AG04450 (cell line): ENCODE results near the gene NINJ1. TPM values are rescaled to one million over a fixed set of nuclear protein-coding genes. Genes with fewer than 3 reads are reported as not detected.
A peak's percentile ranks its signal among the peaks of the same experiment; 100 is the strongest.

ENCODE experiments used
- CTCF ChIA-PET: fragments of 300-600, 350-600 bp; formaldehyde crosslinking; extraction: SDS; loops from one replicate; lab custom pipeline; 2022; ENCODE audit warnings: antibody characterized with exemption, inconsistent platforms; lab: Charles Lee
- POLR2A ChIA-PET: fragments of 350-600 bp; formaldehyde crosslinking; extraction: SDS; loops from one replicate; lab custom pipeline; 2021; ENCODE audit warnings: antibody characterized with exemption, inconsistent platforms; lab: Yijun Ruan, JAX
- DNase-seq: peaks from one replicate; pipeline ENCODE4 v3.0.0-alpha.2; 2011; ENCODE audit warnings: low read depth, low spot score
- H3K27ac ChIP-seq: one replicate; pipeline ENCODE4 v1.5.1; 2012; ENCODE audit warnings: low read depth, low read length, control low read depth
- H3K27me3 ChIP-seq: one replicate; pipeline ENCODE4 v1.6.0; 2012; ENCODE audit warnings: low read length; ENCODE audit not compliant: control insufficient read depth, insufficient read depth
- H3K4me3 ChIP-seq: 2 replicates; pipeline ENCODE4 v1.5.1; 2011; ENCODE audit warnings: mild to moderate bottlenecking, low read depth, low read length, control low read depth
- H3K9me3 ChIP-seq: 2 replicates; pipeline ENCODE4 v1.5.1; 2012; ENCODE audit warnings: low read length; ENCODE audit not compliant: control insufficient read depth, insufficient read depth
- polyA plus RNA-seq: library from polyadenylated mRNA; depleted of rRNA; stranded (reverse); fragments of >200 nt; gene quantifications from 2 replicates; pipeline ENCODE4 v1.2.3, GENCODE V29; 2011
- TF ChIP-seq, protein P1 (sequence below): IDR thresholded peaks from 2 replicates; pipeline ENCODE4 v1.5.1; 2011; ENCODE audit warnings: low read depth, low read length, control low read depth, inconsistent platforms

NINJ1 gene
- polyA plus RNA-seq, 1 experiment, result 26.8 TPM

DNA sequence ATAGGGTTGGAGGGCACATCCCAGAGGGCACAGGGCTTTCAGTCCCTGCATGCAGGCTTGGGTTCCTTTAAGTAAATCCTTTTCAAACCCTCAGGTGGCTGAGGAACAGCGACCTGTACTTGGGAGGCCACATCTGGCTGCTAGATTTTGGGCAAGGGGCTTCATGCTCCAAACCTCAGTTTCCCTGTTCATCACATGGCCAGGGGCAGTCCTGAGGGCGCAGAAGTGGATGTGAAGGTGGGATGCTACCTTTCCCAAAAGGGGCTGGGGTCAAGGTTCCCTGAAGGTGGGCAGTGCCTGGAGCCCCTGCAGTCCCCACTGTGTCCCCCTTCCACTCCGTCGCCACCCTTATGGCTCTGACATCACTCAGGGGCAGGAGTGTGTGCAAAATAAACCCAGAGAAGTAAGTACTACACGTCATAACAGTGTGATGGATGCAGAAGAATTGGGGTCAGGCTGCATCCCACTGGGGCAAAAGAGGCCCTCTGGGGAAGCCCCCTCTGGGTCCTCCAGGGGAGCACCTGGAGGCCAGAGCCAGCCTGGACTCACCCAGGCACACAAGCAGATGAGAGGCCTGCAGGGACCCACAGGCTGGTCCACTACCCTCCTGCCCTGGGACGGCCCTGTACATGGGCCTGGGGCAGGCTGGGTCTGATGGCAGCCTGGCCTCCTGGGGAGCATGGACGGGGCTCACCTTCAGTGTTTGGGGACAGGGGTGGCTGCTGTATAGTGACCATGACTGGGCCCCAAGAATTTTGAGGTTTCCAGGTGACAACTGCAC lies 40.0 kb downstream of the NINJ1 start:
- Histone ChIP-seq H3K27ac (no peak overlapping the region), H3K4me3 (no peak overlapping the region), H3K9me3 (peaks cover 39% of the 10 kb centered on the region), H3K27me3 (no peaks in the 10 kb centered on the region)
- TF ChIP-seq, protein P1, sequence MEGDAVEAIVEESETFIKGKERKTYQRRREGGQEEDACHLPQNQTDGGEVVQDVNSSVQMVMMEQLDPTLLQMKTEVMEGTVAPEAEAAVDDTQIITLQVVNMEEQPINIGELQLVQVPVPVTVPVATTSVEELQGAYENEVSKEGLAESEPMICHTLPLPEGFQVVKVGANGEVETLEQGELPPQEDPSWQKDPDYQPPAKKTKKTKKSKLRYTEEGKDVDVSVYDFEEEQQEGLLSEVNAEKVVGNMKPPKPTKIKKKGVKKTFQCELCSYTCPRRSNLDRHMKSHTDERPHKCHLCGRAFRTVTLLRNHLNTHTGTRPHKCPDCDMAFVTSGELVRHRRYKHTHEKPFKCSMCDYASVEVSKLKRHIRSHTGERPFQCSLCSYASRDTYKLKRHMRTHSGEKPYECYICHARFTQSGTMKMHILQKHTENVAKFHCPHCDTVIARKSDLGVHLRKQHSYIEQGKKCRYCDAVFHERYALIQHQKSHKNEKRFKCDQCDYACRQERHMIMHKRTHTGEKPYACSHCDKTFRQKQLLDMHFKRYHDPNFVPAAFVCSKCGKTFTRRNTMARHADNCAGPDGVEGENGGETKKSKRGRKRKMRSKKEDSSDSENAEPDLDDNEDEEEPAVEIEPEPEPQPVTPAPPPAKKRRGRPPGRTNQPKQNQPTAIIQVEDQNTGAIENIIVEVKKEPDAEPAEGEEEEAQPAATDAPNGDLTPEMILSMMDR, result no peak
- ChIA-PET POLR2A (no interaction called here), CTCF (no interaction called here)
- no peak for DNase-seq

DNA sequence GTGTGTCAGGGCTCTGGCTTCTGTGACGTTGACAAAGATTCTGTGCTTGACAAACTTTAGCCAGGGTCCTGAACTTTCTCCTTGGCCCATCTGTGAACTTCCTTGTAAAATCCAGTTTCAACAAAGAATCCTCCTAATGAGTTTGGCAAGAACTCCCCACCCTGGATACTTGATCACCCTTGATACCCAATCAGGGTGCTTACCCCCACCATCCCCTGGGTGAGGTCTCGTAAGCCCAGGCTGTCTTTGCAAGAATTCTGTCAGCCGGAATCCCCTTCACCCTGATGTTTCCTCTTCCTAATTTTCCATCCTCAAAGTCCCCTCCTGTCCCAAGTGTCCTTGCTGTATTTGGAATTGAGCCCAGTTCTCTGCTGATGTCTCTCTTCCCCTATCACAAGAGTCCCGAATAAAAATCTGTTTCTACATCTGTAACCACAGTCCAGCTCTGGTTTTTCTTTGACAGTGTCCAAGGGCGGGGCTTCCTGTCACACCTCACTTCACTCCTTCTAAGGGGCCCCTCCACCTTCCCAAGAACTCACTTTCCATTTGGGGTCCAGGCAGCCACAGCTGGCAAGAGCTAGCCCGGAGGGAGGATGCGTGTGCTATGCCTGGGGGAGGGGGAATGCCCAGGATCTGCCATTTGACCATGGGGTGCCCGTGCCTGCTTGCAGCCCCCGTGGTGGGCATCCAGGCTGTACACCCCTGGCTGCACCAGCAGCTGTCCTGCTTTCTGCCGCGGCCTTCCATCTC lies 40.7 kb downstream of the NINJ1 start:
- TF ChIP-seq, protein P1, result no peak
- DNase-seq, result no peak
- no peak overlapping the region for H3K27ac ChIP-seq
- ChIA-PET POLR2A (no interaction called here), CTCF (no interaction called here)
- H3K27me3 ChIP-seq, result no peaks in the 10 kb centered on the region
- no peak overlapping the region for H3K4me3 ChIP-seq
- peaks cover 46% of the 10 kb centered on the region for H3K9me3 ChIP-seq

DNA sequence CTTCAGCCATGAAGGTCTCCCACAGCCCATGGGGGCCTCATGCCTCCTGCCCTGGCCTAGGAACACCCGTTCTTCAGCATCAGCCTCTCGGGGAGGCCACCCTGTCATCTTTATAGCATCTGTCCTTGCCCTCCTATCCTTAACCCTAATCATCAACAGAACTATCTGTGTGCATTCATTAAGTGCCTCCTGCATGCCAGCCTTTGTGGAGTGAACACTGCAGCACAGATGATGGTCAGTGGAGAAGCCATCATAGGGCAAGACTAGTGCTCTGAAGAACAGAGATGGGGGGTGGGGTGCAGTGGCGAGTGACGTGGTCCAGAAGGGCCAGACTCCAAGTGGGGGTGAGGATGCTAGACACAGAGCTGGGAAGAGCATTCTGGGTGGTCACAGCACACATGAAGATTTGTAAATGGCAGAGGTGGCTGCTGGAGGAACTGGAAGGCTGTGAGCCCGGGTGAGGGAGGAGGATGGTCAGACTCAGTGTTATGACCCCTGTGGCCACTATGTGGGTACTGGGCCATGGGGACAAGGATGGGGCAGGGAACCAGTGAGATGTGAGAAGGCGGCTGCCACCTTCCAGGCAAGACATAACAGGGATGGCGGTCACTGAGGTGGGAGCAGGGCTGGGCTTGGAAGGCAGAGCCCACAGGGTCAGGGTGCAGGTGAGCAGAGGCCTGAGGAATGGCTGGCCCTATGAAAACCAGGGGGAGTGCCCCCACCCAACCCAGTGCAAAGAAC lies 41.6 kb downstream of the NINJ1 start:
- H3K4me3 ChIP-seq, result no peak overlapping the region
- H3K27ac ChIP-seq, result peak overlapping the region; percentile 65
- CTCF ChIA-PET, result no interaction called here
- no peaks in the 10 kb centered on the region for H3K27me3 ChIP-seq
- POLR2A ChIA-PET, result no interaction called here
- peaks cover 55% of the 10 kb centered on the region for H3K9me3 ChIP-seq
- TF ChIP-seq, protein P1, result no peak
- DNase-seq, result no peak

DNA sequence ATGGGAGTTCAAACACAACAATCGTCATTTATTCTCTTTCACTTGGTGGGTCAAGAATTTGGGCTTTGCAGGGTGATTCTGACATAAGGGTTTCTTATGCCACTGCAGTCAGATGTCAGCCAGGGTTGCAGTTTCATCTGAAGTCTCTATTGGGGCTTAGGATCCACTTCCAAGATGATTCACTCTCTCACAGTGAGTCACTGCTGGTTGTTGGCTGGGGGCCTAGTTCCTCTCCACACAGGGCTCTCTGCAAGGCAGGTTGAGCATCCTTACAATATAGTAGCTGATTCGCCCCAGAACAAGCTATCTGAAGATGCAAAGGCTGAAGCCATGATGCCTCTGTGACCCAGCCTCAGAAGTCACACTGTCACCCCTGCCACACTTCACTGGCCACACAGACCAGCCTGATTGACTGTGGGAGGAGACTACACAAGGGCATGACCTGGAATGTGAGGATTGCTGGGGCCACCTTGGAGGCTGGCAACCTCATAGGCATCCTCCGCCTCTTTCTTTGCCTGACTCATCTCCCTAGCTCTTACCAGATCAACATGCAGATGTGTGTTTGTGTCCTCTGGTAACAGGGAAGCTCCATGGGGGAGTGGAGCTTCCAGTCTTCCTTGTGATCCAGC lies 42.5 kb downstream of the NINJ1 start:
- POLR2A ChIA-PET, result no interaction called here
- no peaks in the 10 kb centered on the region for H3K27me3 ChIP-seq
- H3K4me3 ChIP-seq, result no peak overlapping the region
- TF ChIP-seq, protein P1, result no peak
- CTCF ChIA-PET, result no interaction called here
- peak; percentile 62 for DNase-seq
- peak overlapping the region; percentile 68 for H3K27ac ChIP-seq
- H3K9me3 ChIP-seq, result peaks cover 55% of the 10 kb centered on the region
